ENCODE data around the gene FGFBP2. TPM values are rescaled to one million over a fixed set of nuclear protein-coding genes. Genes with fewer than 3 reads are reported as not detected.

Gene FGFBP2
- total and polyA plus RNA-seq, 5 donors from 2014 or later: 0.39 to 1.1 (median 0.73) TPM; not detected in 1

- no peak overlapping the region for H3K27ac ChIP-seq (ENCODE audit: insufficient read depth, low read length, poor library complexity, severe bottlenecking)
- no peak overlapping the region for H3K27ac Mint-ChIP-seq
- H3K4me3 Mint-ChIP-seq: no peak overlapping the region
- no peaks in the 10 kb centered on the region for H3K36me3 ChIP-seq (ENCODE audit: control insufficient read depth, insufficient read depth, low read length)
- no peaks in the 10 kb centered on the region for H3K4me1 Mint-ChIP-seq
- H3K27me3 Mint-ChIP-seq: peaks cover 8% of the 10 kb centered on the region
- H3K4me1 ChIP-seq (ENCODE audit: control insufficient read depth, insufficient read depth, low read length, poor library complexity, severe bottlenecking): no peaks in the 10 kb centered on the region
- no peak for DNase-seq
- no peak for ATAC-seq (ENCODE audit: low read depth in 2 of 2)
- H3K27me3 ChIP-seq (ENCODE audit: control insufficient read depth, insufficient read depth, low read length): no peaks in the 10 kb centered on the region
- H3K9me3 ChIP-seq (ENCODE audit: control insufficient read depth in 2 of 2, low read length in 2 of 2): no peaks in the 10 kb centered on the region
- H3K36me3 Mint-ChIP-seq: no peaks in the 10 kb centered on the region
- no peak overlapping the region for H3K4me3 ChIP-seq (ENCODE audit: low read depth, low read length)
- peaks cover 0 to 6% (median 0%) of the 10 kb centered on the region in 7 donors for H3K9me3 Mint-ChIP-seq
These were observed 48.7 kb downstream of the FGFBP2 start for GRCh38 chr4:15914291-15914690.

- H3K4me1 ChIP-seq (ENCODE audit: control insufficient read depth, insufficient read depth, low read length, poor library complexity, severe bottlenecking): no peaks in the 10 kb centered on the region
- ATAC-seq (ENCODE audit: low read depth in 2 of 2) (no peak), DNase-seq (no peak)
- Mint-ChIP-seq H3K27me3 (peaks cover 8% of the 10 kb centered on the region), H3K4me1 (no peaks in the 10 kb centered on the region), H3K9me3 (peaks cover 0 to 6% (median 0%) of the 10 kb centered on the region in 7 donors), H3K27ac (no peak overlapping the region), H3K4me3 (no peak overlapping the region), H3K36me3 (no peaks in the 10 kb centered on the region)
- H3K4me3 ChIP-seq (ENCODE audit: low read depth, low read length): no peak overlapping the region
- H3K27me3 ChIP-seq (ENCODE audit: control insufficient read depth, insufficient read depth, low read length): no peaks in the 10 kb centered on the region
- H3K36me3 ChIP-seq (ENCODE audit: control insufficient read depth, insufficient read depth, low read length): no peaks in the 10 kb centered on the region
- no peaks in the 10 kb centered on the region for H3K9me3 ChIP-seq (ENCODE audit: control insufficient read depth in 2 of 2, low read length in 2 of 2)
- no peak overlapping the region for H3K27ac ChIP-seq (ENCODE audit: insufficient read depth, low read length, poor library complexity, severe bottlenecking)
These were observed 49.4 kb downstream of the FGFBP2 start for GRCh38 chr4:15913631-15913970.

GRCh38 chr4:15912961-15913630 lies 49.9 kb downstream of the FGFBP2 start:
- H3K4me3 ChIP-seq (ENCODE audit: low read depth, low read length): no peak overlapping the region
- no peaks in the 10 kb centered on the region for H3K27me3 ChIP-seq (ENCODE audit: control insufficient read depth, insufficient read depth, low read length)
- no peak overlapping the region for H3K27ac Mint-ChIP-seq
- no peaks in the 10 kb centered on the region for H3K9me3 ChIP-seq (ENCODE audit: control insufficient read depth in 2 of 2, low read length in 2 of 2)
- peaks cover 8% of the 10 kb centered on the region for H3K27me3 Mint-ChIP-seq
- no peaks in the 10 kb centered on the region for H3K4me1 ChIP-seq (ENCODE audit: control insufficient read depth, insufficient read depth, low read length, poor library complexity, severe bottlenecking)
- H3K4me3 Mint-ChIP-seq: no peak overlapping the region
- DNase-seq (no peak), ATAC-seq (ENCODE audit: low read depth in 2 of 2) (no peak)
- no peaks in the 10 kb centered on the region for H3K4me1 Mint-ChIP-seq
- no peaks in the 10 kb centered on the region for H3K36me3 Mint-ChIP-seq
- no peak overlapping the region for H3K27ac ChIP-seq (ENCODE audit: insufficient read depth, low read length, poor library complexity, severe bottlenecking)
- H3K36me3 ChIP-seq (ENCODE audit: control insufficient read depth, insufficient read depth, low read length): no peaks in the 10 kb centered on the region
- H3K9me3 Mint-ChIP-seq: peaks cover 0 to 6% (median 0%) of the 10 kb centered on the region in 7 donors

- no peak for ATAC-seq (ENCODE audit: low read depth in 2 of 2)
- Histone ChIP-seq H3K9me3 (ENCODE audit: control insufficient read depth in 2 of 2, low read length in 2 of 2) (no peaks in the 10 kb centered on the region), H3K27ac (ENCODE audit: insufficient read depth, low read length, poor library complexity, severe bottlenecking) (no peak overlapping the region), H3K27me3 (ENCODE audit: control insufficient read depth, insufficient read depth, low read length) (peaks cover 2% of the 10 kb centered on the region), H3K36me3 (ENCODE audit: control insufficient read depth, insufficient read depth, low read length) (no peaks in the 10 kb centered on the region), H3K4me1 (ENCODE audit: control insufficient read depth, insufficient read depth, low read length, poor library complexity, severe bottlenecking) (no peaks in the 10 kb centered on the region), H3K4me3 (ENCODE audit: low read depth, low read length) (no peak overlapping the region)
- Mint-ChIP-seq H3K9me3 (peaks cover 0 to 6% (median 0%) of the 10 kb centered on the region in 7 donors), H3K4me1 (no peaks in the 10 kb centered on the region), H3K27ac (no peak overlapping the region), H3K4me3 (no peak overlapping the region), H3K27me3 (peaks cover 8% of the 10 kb centered on the region), H3K36me3 (no peaks in the 10 kb centered on the region)
- DNase-seq: no peak
These were observed 50.7 kb downstream of the FGFBP2 start for GRCh38 chr4:15912236-15912635.

Other genes starting within 250 kb of the FGFBP2 start
- gene CD38, start 184.8 kb downstream of the FGFBP2 start, total RNA-seq: 6.4 TPM
- gene CD38, start 184.8 kb downstream of the FGFBP2 start, polyA plus RNA-seq: 10 to 100 TPM in 2 of 4 donors, 1 to 10 TPM in 2; 4.8 to 14.5 (median 9.3) TPM
- gene FGFBP1, start 24.4 kb downstream of the FGFBP2 start, total RNA-seq: not detected
- not detected for gene FGFBP1, start 24.4 kb downstream of the FGFBP2 start, polyA plus RNA-seq
- gene PROM1, start 120.8 kb upstream of the FGFBP2 start, total RNA-seq: 2.9 TPM
- gene PROM1, start 120.8 kb upstream of the FGFBP2 start, polyA plus RNA-seq: not detected

All from CD4-positive, CD25-positive, alpha-beta regulatory T cell (primary cell).